Liver (tissue), 9 donors: ENCODE results near the gene PLXNA2. TPM values are rescaled to one million over a fixed set of nuclear protein-coding genes. Genes with fewer than 3 reads are reported as not detected.

ENCODE experiments used
- DNase-seq: peaks from one replicate; pipeline ENCODE4 v3.0.0-alpha.2; 2017; ENCODE audit warnings: low spot score
- H3K27ac ChIP-seq, 2 donors: one replicate each; pipeline ENCODE4 v1.7.0; 2013; ENCODE audit warnings: inconsistent platforms in 2 of 2, low read length in 2 of 2, control low read depth in 1 of 2, low read depth in 1 of 2, mild to moderate bottlenecking in 1 of 2
- H3K27me3 ChIP-seq, 4 donors: one replicate each; pipeline versions ENCODE4 v1.6.1 to v1.7.0; 2013; ENCODE audit warnings: low read length in 3 of 4, inconsistent platforms in 1 of 4, mild to moderate bottlenecking in 1 of 4, moderate library complexity in 1 of 4; ENCODE audit not compliant: control insufficient read depth in 4 of 4, insufficient read depth in 4 of 4
- H3K36me3 ChIP-seq, 4 donors: one replicate each; pipeline versions ENCODE4 v1.6.1 to v1.7.0; 2013; ENCODE audit warnings: low read length in 3 of 4, mild to moderate bottlenecking in 3 of 4, low read depth in 1 of 4, moderate library complexity in 1 of 4; ENCODE audit not compliant: control insufficient read depth in 4 of 4, insufficient read depth in 3 of 4
- H3K4me1 ChIP-seq, 4 donors: one replicate each; pipeline versions ENCODE4 v1.6.1 to v1.7.0; 2013; ENCODE audit warnings: low read length in 3 of 4, mild to moderate bottlenecking in 3 of 4, moderate library complexity in 1 of 4; ENCODE audit not compliant: control insufficient read depth in 4 of 4, insufficient read depth in 4 of 4
- H3K4me3 ChIP-seq, 3 donors: one replicate each; pipeline versions ENCODE4 v1.6.1 to v1.7.0; 2013; ENCODE audit warnings: low read length in 3 of 3, control low read depth in 1 of 3, low read depth in 1 of 3, mild to moderate bottlenecking in 1 of 3
- H3K9ac ChIP-seq, 2 donors: one replicate each; pipeline ENCODE4 v1.7.0; 2013; ENCODE audit warnings: low read length in 2 of 2, mild to moderate bottlenecking in 2 of 2, moderate library complexity in 2 of 2, control low read depth in 1 of 2, low read depth in 1 of 2
- H3K9me3 ChIP-seq, 4 donors: one replicate each; pipeline versions ENCODE4 v1.6.1 to v1.7.0; 2013; ENCODE audit warnings: low read length in 3 of 4; ENCODE audit not compliant: control insufficient read depth in 4 of 4
- EGR1 ChIP-seq, 2 donors: IDR thresholded peaks; 2 replicates each; pipeline ENCODE4 v1.6.1; 2016 to 2018; ENCODE audit warnings: antibody characterized with exemption in 2 of 2, low read depth in 2 of 2
- FOXA2 ChIP-seq: IDR thresholded peaks from 2 replicates; pipeline ENCODE4 v1.6.1; 2016; ENCODE audit warnings: antibody characterized with exemption
- GABPA ChIP-seq, 2 donors: IDR thresholded peaks in 1 of 2; conservative IDR thresholded peaks in 1 of 2; 2 replicates each; pipeline ENCODE4 v1.6.1; 2016; ENCODE audit warnings: antibody characterized with exemption in 2 of 2, mild to moderate bottlenecking in 1 of 2, moderate library complexity in 1 of 2
- HNF4A ChIP-seq, 2 donors: conservative IDR thresholded peaks; 2 replicates each; pipeline ENCODE4 v1.6.1; 2016; ENCODE audit warnings: antibody characterized with exemption in 2 of 2, mild to moderate bottlenecking in 2 of 2
- SP1 ChIP-seq: IDR thresholded peaks from 2 replicates; pipeline ENCODE4 v1.6.1; 2018; ENCODE audit warnings: antibody characterized with exemption, mild to moderate bottlenecking
- TAF1 ChIP-seq: conservative IDR thresholded peaks from 2 replicates; pipeline ENCODE4 v1.6.1; 2016; ENCODE audit warnings: antibody characterized with exemption, mild to moderate bottlenecking
- YY1 ChIP-seq: IDR thresholded peaks from 2 replicates; pipeline ENCODE4 v1.6.1; 2016; ENCODE audit warnings: antibody characterized with exemption, mild to moderate bottlenecking
- WGBS: extraction: QIAGEN DNeasy Blood & Tissue Kit; methylation state at CpG from one replicate; pipeline ENCODE4 v1.1.7; 2013; 5-methylcytosine and 5-hydroxymethylcytosine counted together
- polyA plus RNA-seq, 2 donors: library from polyadenylated mRNA; stranded (reverse) in 1 of 2; unstranded in 1 of 2; fragments of 200-250 nt in 1 of 2; fragments of >200 nt in 1 of 2; fragmentation: Nextera tagmentation in 1 of 2; extraction: Ambion mirVana in 1 of 2; gene quantifications; one replicate each; pipeline versions ENCODE4 v1.2.1 to v1.2.3, GENCODE V29; 2013 to 2015
- total RNA-seq, 2 donors: library from RNA; depleted of rRNA; stranded (reverse); fragments of >200 nt; gene quantifications; one replicate each; pipeline ENCODE4 v1.2.3, GENCODE V29; 2014
- TF ChIP-seq, protein P1 (sequence below): fragments of 150-350 bp; IDR thresholded peaks from 2 replicates; pipeline ENCODE4 v1.5.1; 2017; ENCODE audit warnings: improper control_type of control experiment, low read depth, low read length; ENCODE audit not compliant: missing input control
- TF ChIP-seq, protein P2 (sequence below): IDR thresholded peaks from 2 replicates; pipeline ENCODE4 v1.6.1; 2016; ENCODE audit warnings: antibody characterized with exemption
- TF ChIP-seq, protein P3 (sequence below): IDR thresholded peaks from 2 replicates; pipeline ENCODE4 v1.6.1; 2016; ENCODE audit warnings: antibody characterized with exemption
- TF ChIP-seq, protein P4 (sequence below): IDR thresholded peaks from 2 replicates; pipeline ENCODE4 v1.6.1; 2016; ENCODE audit warnings: antibody characterized with exemption, mild to moderate bottlenecking
- TF ChIP-seq, protein P5 (sequence below): IDR thresholded peaks from 2 replicates; pipeline ENCODE4 v1.6.1; 2016; ENCODE audit warnings: antibody characterized with exemption
- donor health status: healthy.
- donor health status: healthy.
- donor health status: healthy.
- donor health status: healthy.
- donor health status: healthy.

PLXNA2 gene
- total and polyA plus RNA-seq, 4 donors = 1.8 to 9.2 (median 2.8) TPM

DNA sequence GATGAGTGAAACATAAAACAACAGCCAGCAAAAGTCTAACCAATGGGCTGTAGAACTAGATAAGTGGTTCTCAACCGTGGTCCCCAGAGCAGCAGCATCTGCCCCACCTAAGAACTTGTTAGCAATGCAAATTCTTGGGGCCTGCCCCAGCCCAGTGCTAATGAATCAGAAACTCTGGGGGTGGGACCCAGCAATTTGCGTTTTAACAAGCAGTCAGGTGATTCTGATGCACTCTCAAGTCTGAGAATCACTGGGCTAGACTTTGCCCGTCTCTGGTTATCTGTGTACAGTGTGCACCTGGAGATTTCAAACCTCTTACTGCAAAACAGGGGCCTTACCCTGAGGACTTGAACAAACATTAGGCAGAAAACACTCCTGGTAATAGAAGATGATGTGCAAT, 66.5 kb downstream of the PLXNA2 start:
- Histone ChIP-seq H3K4me3 (no peak overlapping the region), H3K4me1 (peaks cover 7 to 67% (median 44%) of the 10 kb centered on the region in 4 donors), H3K27ac (no peak overlapping the region), H3K9me3 (no peaks in the 10 kb centered on the region), H3K36me3 (no peaks in the 10 kb centered on the region), H3K9ac (no peak overlapping the region), H3K27me3 (no peaks in the 10 kb centered on the region)
- TF ChIP-seq, protein P1, sequence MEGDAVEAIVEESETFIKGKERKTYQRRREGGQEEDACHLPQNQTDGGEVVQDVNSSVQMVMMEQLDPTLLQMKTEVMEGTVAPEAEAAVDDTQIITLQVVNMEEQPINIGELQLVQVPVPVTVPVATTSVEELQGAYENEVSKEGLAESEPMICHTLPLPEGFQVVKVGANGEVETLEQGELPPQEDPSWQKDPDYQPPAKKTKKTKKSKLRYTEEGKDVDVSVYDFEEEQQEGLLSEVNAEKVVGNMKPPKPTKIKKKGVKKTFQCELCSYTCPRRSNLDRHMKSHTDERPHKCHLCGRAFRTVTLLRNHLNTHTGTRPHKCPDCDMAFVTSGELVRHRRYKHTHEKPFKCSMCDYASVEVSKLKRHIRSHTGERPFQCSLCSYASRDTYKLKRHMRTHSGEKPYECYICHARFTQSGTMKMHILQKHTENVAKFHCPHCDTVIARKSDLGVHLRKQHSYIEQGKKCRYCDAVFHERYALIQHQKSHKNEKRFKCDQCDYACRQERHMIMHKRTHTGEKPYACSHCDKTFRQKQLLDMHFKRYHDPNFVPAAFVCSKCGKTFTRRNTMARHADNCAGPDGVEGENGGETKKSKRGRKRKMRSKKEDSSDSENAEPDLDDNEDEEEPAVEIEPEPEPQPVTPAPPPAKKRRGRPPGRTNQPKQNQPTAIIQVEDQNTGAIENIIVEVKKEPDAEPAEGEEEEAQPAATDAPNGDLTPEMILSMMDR = no peak
- TF ChIP-seq EGR1 (IDR thresholded peaks at IDR 0.05; ENCODE audit: low read depth in 2 of 2) = no peak
- TF ChIP-seq GABPA (IDR thresholded peaks at IDR 0.05 in 1 of 2, conservative IDR thresholded peaks at IDR 0.05 in 1 of 2) = no peak
- TF ChIP-seq YY1 = no peak
- DNase-seq = no peak
- 32% methylated on average over 3 of the region's 3 CpGs for WGBS

DNA sequence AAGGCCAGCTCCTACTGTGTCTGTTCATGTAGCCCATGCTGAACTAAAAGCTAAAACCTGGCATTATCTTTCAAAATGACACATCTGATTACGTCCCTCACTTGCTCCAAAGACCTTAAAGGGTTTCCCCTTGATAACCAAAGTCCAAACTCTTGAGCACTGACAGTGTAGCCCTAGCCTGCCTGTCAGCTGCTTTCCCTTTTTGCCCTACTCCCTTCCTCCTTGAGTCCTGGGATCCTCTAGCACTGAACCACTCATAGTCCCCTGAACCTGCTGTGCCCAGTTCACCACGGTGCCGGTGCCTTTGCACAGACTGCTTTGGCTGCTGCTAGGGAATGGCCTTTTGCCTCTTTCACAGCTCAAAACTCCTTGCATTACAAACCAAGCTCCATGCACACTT, 67.5 kb downstream of the PLXNA2 start:
- 82% methylated on average over 3 of the region's 3 CpGs for WGBS
- H3K27me3 ChIP-seq = no peaks in the 10 kb centered on the region
- DNase-seq = no peak
- peaks cover 10 to 69% (median 47%) of the 10 kb centered on the region in 4 donors for H3K4me1 ChIP-seq
- H3K9me3 ChIP-seq = no peaks in the 10 kb centered on the region
- H3K4me3 ChIP-seq = no peak overlapping the region
- H3K9ac ChIP-seq = no peak overlapping the region
- TF ChIP-seq, protein P2, sequence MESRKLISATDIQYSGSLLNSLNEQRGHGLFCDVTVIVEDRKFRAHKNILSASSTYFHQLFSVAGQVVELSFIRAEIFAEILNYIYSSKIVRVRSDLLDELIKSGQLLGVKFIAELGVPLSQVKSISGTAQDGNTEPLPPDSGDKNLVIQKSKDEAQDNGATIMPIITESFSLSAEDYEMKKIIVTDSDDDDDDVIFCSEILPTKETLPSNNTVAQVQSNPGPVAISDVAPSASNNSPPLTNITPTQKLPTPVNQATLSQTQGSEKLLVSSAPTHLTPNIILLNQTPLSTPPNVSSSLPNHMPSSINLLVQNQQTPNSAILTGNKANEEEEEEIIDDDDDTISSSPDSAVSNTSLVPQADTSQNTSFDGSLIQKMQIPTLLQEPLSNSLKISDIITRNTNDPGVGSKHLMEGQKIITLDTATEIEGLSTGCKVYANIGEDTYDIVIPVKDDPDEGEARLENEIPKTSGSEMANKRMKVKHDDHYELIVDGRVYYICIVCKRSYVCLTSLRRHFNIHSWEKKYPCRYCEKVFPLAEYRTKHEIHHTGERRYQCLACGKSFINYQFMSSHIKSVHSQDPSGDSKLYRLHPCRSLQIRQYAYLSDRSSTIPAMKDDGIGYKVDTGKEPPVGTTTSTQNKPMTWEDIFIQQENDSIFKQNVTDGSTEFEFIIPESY = no peak
- TF ChIP-seq TAF1 = no peak
- TF ChIP-seq, protein P3, sequence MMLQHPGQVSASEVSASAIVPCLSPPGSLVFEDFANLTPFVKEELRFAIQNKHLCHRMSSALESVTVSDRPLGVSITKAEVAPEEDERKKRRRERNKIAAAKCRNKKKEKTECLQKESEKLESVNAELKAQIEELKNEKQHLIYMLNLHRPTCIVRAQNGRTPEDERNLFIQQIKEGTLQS = no peak
- TF ChIP-seq EGR1 (IDR thresholded peaks at IDR 0.05; ENCODE audit: low read depth in 2 of 2) = no peak
- no peak for TF ChIP-seq YY1
- no peaks in the 10 kb centered on the region for H3K36me3 ChIP-seq
- no peak overlapping the region for H3K27ac ChIP-seq

DNA sequence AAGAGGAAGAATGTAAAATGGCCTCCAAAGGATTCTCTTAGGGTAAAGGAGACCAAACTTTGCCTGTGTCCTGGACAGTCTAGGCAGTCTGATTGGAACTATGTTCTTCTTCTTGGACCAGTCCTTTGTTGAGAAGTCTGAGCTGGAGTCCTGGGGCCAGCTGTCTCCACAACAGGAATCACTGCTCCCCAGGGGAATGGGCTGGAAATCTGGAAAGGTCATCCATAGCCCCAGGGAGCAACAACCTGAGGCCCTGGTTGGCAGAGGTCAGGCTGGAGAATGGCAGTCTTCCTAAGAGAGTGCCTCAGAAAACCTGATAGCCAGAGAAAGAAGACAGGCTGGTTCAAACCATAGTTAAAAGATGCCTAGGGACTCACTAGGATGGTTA, 68.7 kb downstream of the PLXNA2 start:
- no peak overlapping the region for H3K9ac ChIP-seq
- H3K9me3 ChIP-seq = no peaks in the 10 kb centered on the region
- no peak overlapping the region for H3K4me3 ChIP-seq
- H3K27me3 ChIP-seq = no peaks in the 10 kb centered on the region
- no peak for DNase-seq
- H3K4me1 ChIP-seq = peaks cover 9 to 67% (median 44%) of the 10 kb centered on the region in 4 donors
- no peak overlapping the region for H3K27ac ChIP-seq
- no peaks in the 10 kb centered on the region for H3K36me3 ChIP-seq
- TF ChIP-seq, protein P2 = no peak
- TF ChIP-seq, protein P4, sequence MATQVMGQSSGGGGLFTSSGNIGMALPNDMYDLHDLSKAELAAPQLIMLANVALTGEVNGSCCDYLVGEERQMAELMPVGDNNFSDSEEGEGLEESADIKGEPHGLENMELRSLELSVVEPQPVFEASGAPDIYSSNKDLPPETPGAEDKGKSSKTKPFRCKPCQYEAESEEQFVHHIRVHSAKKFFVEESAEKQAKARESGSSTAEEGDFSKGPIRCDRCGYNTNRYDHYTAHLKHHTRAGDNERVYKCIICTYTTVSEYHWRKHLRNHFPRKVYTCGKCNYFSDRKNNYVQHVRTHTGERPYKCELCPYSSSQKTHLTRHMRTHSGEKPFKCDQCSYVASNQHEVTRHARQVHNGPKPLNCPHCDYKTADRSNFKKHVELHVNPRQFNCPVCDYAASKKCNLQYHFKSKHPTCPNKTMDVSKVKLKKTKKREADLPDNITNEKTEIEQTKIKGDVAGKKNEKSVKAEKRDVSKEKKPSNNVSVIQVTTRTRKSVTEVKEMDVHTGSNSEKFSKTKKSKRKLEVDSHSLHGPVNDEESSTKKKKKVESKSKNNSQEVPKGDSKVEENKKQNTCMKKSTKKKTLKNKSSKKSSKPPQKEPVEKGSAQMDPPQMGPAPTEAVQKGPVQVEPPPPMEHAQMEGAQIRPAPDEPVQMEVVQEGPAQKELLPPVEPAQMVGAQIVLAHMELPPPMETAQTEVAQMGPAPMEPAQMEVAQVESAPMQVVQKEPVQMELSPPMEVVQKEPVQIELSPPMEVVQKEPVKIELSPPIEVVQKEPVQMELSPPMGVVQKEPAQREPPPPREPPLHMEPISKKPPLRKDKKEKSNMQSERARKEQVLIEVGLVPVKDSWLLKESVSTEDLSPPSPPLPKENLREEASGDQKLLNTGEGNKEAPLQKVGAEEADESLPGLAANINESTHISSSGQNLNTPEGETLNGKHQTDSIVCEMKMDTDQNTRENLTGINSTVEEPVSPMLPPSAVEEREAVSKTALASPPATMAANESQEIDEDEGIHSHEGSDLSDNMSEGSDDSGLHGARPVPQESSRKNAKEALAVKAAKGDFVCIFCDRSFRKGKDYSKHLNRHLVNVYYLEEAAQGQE = no peak
- TF ChIP-seq HNF4A (conservative IDR thresholded peaks at IDR 0.05) (no peak), FOXA2 (no peak), SP1 (no peak)
- TF ChIP-seq, protein P5, sequence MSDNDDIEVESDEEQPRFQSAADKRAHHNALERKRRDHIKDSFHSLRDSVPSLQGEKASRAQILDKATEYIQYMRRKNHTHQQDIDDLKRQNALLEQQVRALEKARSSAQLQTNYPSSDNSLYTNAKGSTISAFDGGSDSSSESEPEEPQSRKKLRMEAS = no peak
